Mammary epithelial cell (primary cell): ENCODE data around the gene CBX5.

Experiments
- CTCF ChIP-seq, 2 donors: IDR thresholded peaks in 1 of 2; conservative IDR thresholded peaks in 1 of 2; 2 replicates each; pipeline ENCODE4 v1.5.1; 2011 to 2012; ENCODE audit warnings: inconsistent platforms in 2 of 2, low read length in 2 of 2, mild to moderate bottlenecking in 2 of 2, control low read depth in 1 of 2, low read depth in 1 of 2; ENCODE audit not compliant: insufficient read depth in 1 of 2; ENCODE audit errors: extremely low read depth in 1 of 2
- EZH2 ChIP-seq: IDR thresholded peaks from 2 replicates; pipeline ENCODE4 v1.6.1; 2012; ENCODE audit warnings: low read length, inconsistent platforms, borderline replicate concordance

DNA sequence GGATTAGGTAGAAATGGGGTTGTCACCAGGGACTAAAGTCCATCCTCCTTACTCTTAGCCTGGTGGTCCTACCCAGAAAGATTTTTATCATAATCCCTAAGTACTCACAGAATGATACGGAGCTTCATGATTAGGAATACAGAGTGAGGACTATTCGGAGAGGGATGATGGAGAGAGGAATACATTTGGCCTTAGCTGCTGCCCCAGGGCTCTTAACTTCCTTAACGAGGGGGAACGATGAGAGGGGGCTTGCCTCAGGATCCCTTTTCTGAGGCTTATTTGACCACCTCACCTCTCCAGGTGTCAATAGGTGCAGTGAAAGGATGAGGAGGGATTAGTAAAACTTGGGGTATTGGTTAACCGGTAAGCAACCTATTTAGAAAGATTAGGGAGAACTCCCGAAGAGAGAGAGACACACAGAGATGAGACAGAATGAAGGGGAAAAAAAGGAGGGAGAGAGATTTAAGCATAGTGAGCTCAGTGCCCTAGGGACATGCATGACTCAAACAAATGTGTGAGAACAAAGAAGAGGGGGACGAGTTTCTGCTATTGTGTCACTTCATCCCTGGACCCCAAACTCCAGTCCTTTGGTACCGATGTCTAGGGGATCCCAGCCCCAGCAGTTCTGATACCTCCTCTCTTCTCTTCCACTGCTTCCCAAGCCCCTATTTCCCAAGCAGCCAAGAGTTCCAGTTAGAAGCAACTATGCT lies 19.7 kb upstream of the CBX5 start:
- TF ChIP-seq CTCF (conservative IDR thresholded peaks at IDR 0.05 in 1 of 2, IDR thresholded peaks at IDR 0.05 in 1 of 2; ENCODE audit: extremely low read depth in 1 of 2, insufficient read depth in 1 of 2, low read depth in 1 of 2, low read length in 2 of 2) (no peak), EZH2 (no peak)
